ENCODE data around the gene KRTAP4-8. TPM values are rescaled to one million over a fixed set of nuclear protein-coding genes. Genes with fewer than 3 reads are reported as not detected.

KRTAP4-8 gene
- total RNA-seq, 4 donors from 2014 or later = not detected

- no peak overlapping the region for H3K4me3 ChIP-seq
- no peak for DNase-seq
- no peak for TF ChIP-seq POLR2A (IDR thresholded peaks at IDR 0.05)
- TF ChIP-seq, protein P1, sequence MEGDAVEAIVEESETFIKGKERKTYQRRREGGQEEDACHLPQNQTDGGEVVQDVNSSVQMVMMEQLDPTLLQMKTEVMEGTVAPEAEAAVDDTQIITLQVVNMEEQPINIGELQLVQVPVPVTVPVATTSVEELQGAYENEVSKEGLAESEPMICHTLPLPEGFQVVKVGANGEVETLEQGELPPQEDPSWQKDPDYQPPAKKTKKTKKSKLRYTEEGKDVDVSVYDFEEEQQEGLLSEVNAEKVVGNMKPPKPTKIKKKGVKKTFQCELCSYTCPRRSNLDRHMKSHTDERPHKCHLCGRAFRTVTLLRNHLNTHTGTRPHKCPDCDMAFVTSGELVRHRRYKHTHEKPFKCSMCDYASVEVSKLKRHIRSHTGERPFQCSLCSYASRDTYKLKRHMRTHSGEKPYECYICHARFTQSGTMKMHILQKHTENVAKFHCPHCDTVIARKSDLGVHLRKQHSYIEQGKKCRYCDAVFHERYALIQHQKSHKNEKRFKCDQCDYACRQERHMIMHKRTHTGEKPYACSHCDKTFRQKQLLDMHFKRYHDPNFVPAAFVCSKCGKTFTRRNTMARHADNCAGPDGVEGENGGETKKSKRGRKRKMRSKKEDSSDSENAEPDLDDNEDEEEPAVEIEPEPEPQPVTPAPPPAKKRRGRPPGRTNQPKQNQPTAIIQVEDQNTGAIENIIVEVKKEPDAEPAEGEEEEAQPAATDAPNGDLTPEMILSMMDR (IDR thresholded peaks at IDR 0.05) = no peak
- H3K36me3 ChIP-seq = no peaks in the 10 kb centered on the region
- no peak overlapping the region for H3K27ac ChIP-seq
- no peaks in the 10 kb centered on the region for H3K9me3 ChIP-seq
- no peaks in the 10 kb centered on the region for H3K4me1 ChIP-seq
- peaks cover 0 to under 1% of the 10 kb centered on the region in 2 donors for H3K27me3 ChIP-seq
Observed at GRCh38 chr17:41054025-41054424, 43.9 kb downstream of the KRTAP4-8 start.

DNA sequence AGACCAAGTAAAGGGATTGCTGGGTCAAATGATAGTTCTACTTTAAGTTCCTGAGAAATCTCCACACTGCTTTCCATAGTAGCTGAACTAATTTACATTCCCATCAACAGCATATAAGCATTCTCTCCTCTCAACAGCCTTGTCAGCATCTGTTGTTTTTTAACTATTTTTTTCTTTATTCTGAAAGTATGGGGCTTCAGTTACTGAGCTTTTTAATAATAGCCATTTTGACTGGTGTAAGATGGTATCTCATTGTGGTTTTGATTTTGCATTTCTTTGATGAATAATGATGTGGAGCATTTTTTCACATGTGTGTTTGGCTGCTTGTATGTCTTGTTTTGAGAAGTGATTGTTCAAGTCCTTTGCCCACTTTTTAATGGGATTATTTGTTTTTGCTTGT lies 45.4 kb downstream of the KRTAP4-8 start:
- DNase-seq = no peak
- no peak for TF ChIP-seq POLR2A (IDR thresholded peaks at IDR 0.05)
- TF ChIP-seq, protein P1 (IDR thresholded peaks at IDR 0.05) = no peak
- peaks cover 0 to 6% of the 10 kb centered on the region in 2 donors for H3K27me3 ChIP-seq
- H3K9me3 ChIP-seq = no peaks in the 10 kb centered on the region
- no peaks in the 10 kb centered on the region for H3K4me1 ChIP-seq
- H3K4me3 ChIP-seq = no peak overlapping the region
- H3K36me3 ChIP-seq = no peaks in the 10 kb centered on the region
- no peak overlapping the region for H3K27ac ChIP-seq

- no peaks in the 10 kb centered on the region for H3K4me1 ChIP-seq
- H3K9me3 ChIP-seq = no peaks in the 10 kb centered on the region
- no peak overlapping the region for H3K27ac ChIP-seq
- no peak for TF ChIP-seq POLR2A (IDR thresholded peaks at IDR 0.05)
- TF ChIP-seq, protein P1 (IDR thresholded peaks at IDR 0.05) = no peak
- H3K27me3 ChIP-seq = peaks cover 0 to 6% of the 10 kb centered on the region in 2 donors
- no peaks in the 10 kb centered on the region for H3K36me3 ChIP-seq
- no peak overlapping the region for H3K4me3 ChIP-seq
- DNase-seq = no peak
Observed at GRCh38 chr17:41049110-41049509, 48.8 kb downstream of the KRTAP4-8 start.

- Histone ChIP-seq H3K36me3 (no peaks in the 10 kb centered on the region), H3K4me1 (no peaks in the 10 kb centered on the region), H3K27ac (no peak overlapping the region), H3K4me3 (no peak overlapping the region), H3K9me3 (no peaks in the 10 kb centered on the region), H3K27me3 (peaks cover 0 to 6% of the 10 kb centered on the region in 2 donors)
- no peak for TF ChIP-seq POLR2A (IDR thresholded peaks at IDR 0.05)
- TF ChIP-seq, protein P1 (IDR thresholded peaks at IDR 0.05) = no peak
- no peak for DNase-seq
Observed at GRCh38 chr17:41048441-41048840, 49.5 kb downstream of the KRTAP4-8 start.

Other genes starting within 250 kb of the KRTAP4-8 start
- gene KRT12, start 230.9 kb downstream of the KRTAP4-8 start, total RNA-seq = 10 to 100 TPM in 1 of 4 donors, 1 to 10 TPM in 2, not detected in 1; 4.9 to 18.2 (median 9.1) TPM
- 100 to 1,000 TPM; 111 to 978 (median 820) TPM for gene KRT20, start 212.9 kb downstream of the KRTAP4-8 start, total RNA-seq
- gene KRT23, start 160.5 kb downstream of the KRTAP4-8 start, total RNA-seq = 1 to 10 TPM in 2 of 4 donors, not detected in 2; 1.1 to 2.5 TPM
- not detected for gene KRT39, start 131.2 kb downstream of the KRTAP4-8 start, total RNA-seq
- gene KRT40, start 113.8 kb downstream of the KRTAP4-8 start, total RNA-seq = 1 to 10 TPM in 1 of 4 donors, under 1 TPM in 2, not detected in 1; 0.88 to 1.0 (median 0.94) TPM
- not detected for gene KRTAP3-3, start 104.0 kb downstream of the KRTAP4-8 start, total RNA-seq
- not detected for gene KRTAP3-2, start 98.2 kb downstream of the KRTAP4-8 start, total RNA-seq
- not detected for gene KRTAP3-1, start 89.0 kb downstream of the KRTAP4-8 start, total RNA-seq
- gene KRTAP1-5, start 70.9 kb downstream of the KRTAP4-8 start, total RNA-seq = not detected
- gene KRTAP1-4, start 67.9 kb downstream of the KRTAP4-8 start, total RNA-seq = not detected
- gene KRTAP1-3, start 63.3 kb downstream of the KRTAP4-8 start, total RNA-seq = not detected
- not detected for gene KRTAP1-1, start 56.7 kb downstream of the KRTAP4-8 start, total RNA-seq
- not detected for gene KRTAP2-1, start 50.8 kb downstream of the KRTAP4-8 start, total RNA-seq
- gene KRTAP2-2, start 42.9 kb downstream of the KRTAP4-8 start, total RNA-seq = not detected
- gene KRTAP2-3, start 38.0 kb downstream of the KRTAP4-8 start, total RNA-seq = not detected
- gene KRTAP2-4, start 32.3 kb downstream of the KRTAP4-8 start, total RNA-seq = not detected
- not detected for gene KRTAP4-7, start 14.0 kb downstream of the KRTAP4-8 start, total RNA-seq
- gene KRTAP4-16, start 4.1 kb upstream of the KRTAP4-8 start, total RNA-seq = not detected
- not detected for gene KRTAP4-9, start 7.2 kb upstream of the KRTAP4-8 start, total RNA-seq
- gene KRTAP4-11, start 20.2 kb upstream of the KRTAP4-8 start, total RNA-seq = not detected
- not detected for gene KRTAP4-12, start 26.0 kb upstream of the KRTAP4-8 start, total RNA-seq
- gene KRTAP4-6, start 42.4 kb upstream of the KRTAP4-8 start, total RNA-seq = not detected
- gene KRTAP4-5, start 51.7 kb upstream of the KRTAP4-8 start, total RNA-seq = not detected
- not detected for gene KRTAP4-4, start 62.6 kb upstream of the KRTAP4-8 start, total RNA-seq
- not detected for gene KRTAP4-3, start 70.1 kb upstream of the KRTAP4-8 start, total RNA-seq
- gene KRTAP4-2, start 80.1 kb upstream of the KRTAP4-8 start, total RNA-seq = not detected
- gene KRTAP4-1, start 86.8 kb upstream of the KRTAP4-8 start, total RNA-seq = not detected
- gene KRTAP9-1, start 91.7 kb upstream of the KRTAP4-8 start, total RNA-seq = not detected
- not detected for gene KRTAP9-2, start 128.5 kb upstream of the KRTAP4-8 start, total RNA-seq
- gene KRTAP9-3, start 134.3 kb upstream of the KRTAP4-8 start, total RNA-seq = not detected
- not detected for gene KRTAP9-8, start 139.9 kb upstream of the KRTAP4-8 start, total RNA-seq
- gene KRTAP9-4, start 151.5 kb upstream of the KRTAP4-8 start, total RNA-seq = not detected
- not detected for gene KRTAP9-9, start 157.2 kb upstream of the KRTAP4-8 start, total RNA-seq
- not detected for gene KRTAP9-6, start 167.2 kb upstream of the KRTAP4-8 start, total RNA-seq
- gene KRTAP9-7, start 177.6 kb upstream of the KRTAP4-8 start, total RNA-seq = not detected
- not detected for gene KRTAP29-1, start 204.7 kb upstream of the KRTAP4-8 start, total RNA-seq
- not detected for gene KRTAP16-1, start 211.2 kb upstream of the KRTAP4-8 start, total RNA-seq
- gene KRTAP17-1, start 217.6 kb upstream of the KRTAP4-8 start, total RNA-seq = not detected